Osteoblast (primary cell): Measurements from ENCODE around the gene OSTM1. TPM values are rescaled to one million over a fixed set of nuclear protein-coding genes. Genes with fewer than 3 reads are reported as not detected.

Experiments
- DNase-seq: peaks from one replicate; pipeline ENCODE4 v3.0.0; 2011; ENCODE audit warnings: low spot score, mixed read lengths; ENCODE audit not compliant: insufficient read length; ENCODE audit errors: missing footprints
- H2AFZ ChIP-seq: 2 replicates; pipeline ENCODE4 v1.6.0; 2011; ENCODE audit warnings: mild to moderate bottlenecking, low read length
- H3K27ac ChIP-seq: 2 replicates; pipeline ENCODE4 v1.5.1; 2011; ENCODE audit warnings: mild to moderate bottlenecking, low read depth, low read length, moderate library complexity
- H3K27me3 ChIP-seq: 2 replicates; pipeline ENCODE4 v1.6.0; 2012; ENCODE audit warnings: mild to moderate bottlenecking, control low read depth, inconsistent platforms, low read length, moderate library complexity; ENCODE audit not compliant: insufficient read depth
- H3K36me3 ChIP-seq: 2 replicates; pipeline ENCODE4 v1.5.1; 2011; ENCODE audit warnings: mild to moderate bottlenecking, low read length, control low read depth, moderate library complexity; ENCODE audit not compliant: insufficient read depth
- H3K4me1 ChIP-seq: 2 replicates; pipeline ENCODE4 v1.5.1; 2011; ENCODE audit warnings: mild to moderate bottlenecking, low read length, control low read depth, moderate library complexity; ENCODE audit not compliant: insufficient read depth
- H3K4me2 ChIP-seq: 2 replicates; pipeline ENCODE4 v1.6.0; 2011; ENCODE audit warnings: mild to moderate bottlenecking, low read length; ENCODE audit not compliant: insufficient read depth
- H3K4me3 ChIP-seq: fragments of 200-600 bp; sonication (generic); 3 replicates; pipeline ENCODE4 v1.5.1; 2012; ENCODE audit warnings: mild to moderate bottlenecking, low read length, inconsistent platforms; ENCODE audit not compliant: insufficient read depth
- H3K79me2 ChIP-seq: 2 replicates; pipeline ENCODE4 v1.6.0; 2012; ENCODE audit warnings: mild to moderate bottlenecking, low read length, control low read depth, inconsistent platforms; ENCODE audit not compliant: insufficient read depth
- H3K9me3 ChIP-seq: 2 replicates; pipeline ENCODE4 v1.5.1; 2011; ENCODE audit warnings: low read depth, low read length, control low read depth
- H4K20me1 ChIP-seq: 2 replicates; pipeline ENCODE4 v1.6.0; 2012; ENCODE audit warnings: mild to moderate bottlenecking, low read length, control low read depth; ENCODE audit not compliant: insufficient read depth
- total RNA-seq: library from RNA; depleted of rRNA; stranded (reverse); fragments of >200 nt; gene quantifications from 2 replicates; pipeline ENCODE4 v1.2.3, GENCODE V29; 2012
- TF ChIP-seq, protein P1 (sequence below): IDR thresholded peaks from 2 replicates; pipeline ENCODE4 v1.5.1; 2011; ENCODE audit warnings: mild to moderate bottlenecking, low read depth, low read length, moderate library complexity; ENCODE audit errors: extremely low read depth

The OSTM1 gene
- total RNA-seq, 1 donor, result 42.3 TPM

DNA sequence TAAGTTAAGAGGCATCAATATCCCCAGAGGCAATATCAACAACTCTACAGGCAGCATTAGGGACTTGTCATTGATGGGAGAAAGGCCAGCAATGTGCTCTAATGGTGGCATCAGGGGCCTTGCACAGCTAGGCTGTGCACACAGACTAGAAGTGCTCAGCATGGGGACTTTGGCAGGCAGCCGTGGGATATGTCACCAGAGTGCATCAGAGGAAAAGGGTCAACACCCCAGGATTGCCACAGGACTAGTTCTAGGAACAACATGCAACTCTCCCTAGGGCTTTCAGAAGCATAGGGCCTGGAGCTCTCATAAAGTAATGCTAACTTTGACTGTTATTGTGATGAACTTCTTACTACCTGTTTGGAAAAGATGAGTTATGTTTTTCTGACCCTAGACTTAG lies 32.2 kb upstream of the OSTM1 start:
- Histone ChIP-seq H3K9me3 (no peaks in the 10 kb centered on the region), H3K27me3 (peaks cover 3% of the 10 kb centered on the region), H3K4me1 (peaks cover 3% of the 10 kb centered on the region), H3K27ac (no peak overlapping the region), H2AFZ (no peak overlapping the region), H3K79me2 (no peaks in the 10 kb centered on the region), H3K4me3 (no peak overlapping the region), H3K36me3 (no peaks in the 10 kb centered on the region), H3K4me2 (no peak overlapping the region), H4K20me1 (no peaks in the 10 kb centered on the region)
- DNase-seq, result no peak
- TF ChIP-seq, protein P1, sequence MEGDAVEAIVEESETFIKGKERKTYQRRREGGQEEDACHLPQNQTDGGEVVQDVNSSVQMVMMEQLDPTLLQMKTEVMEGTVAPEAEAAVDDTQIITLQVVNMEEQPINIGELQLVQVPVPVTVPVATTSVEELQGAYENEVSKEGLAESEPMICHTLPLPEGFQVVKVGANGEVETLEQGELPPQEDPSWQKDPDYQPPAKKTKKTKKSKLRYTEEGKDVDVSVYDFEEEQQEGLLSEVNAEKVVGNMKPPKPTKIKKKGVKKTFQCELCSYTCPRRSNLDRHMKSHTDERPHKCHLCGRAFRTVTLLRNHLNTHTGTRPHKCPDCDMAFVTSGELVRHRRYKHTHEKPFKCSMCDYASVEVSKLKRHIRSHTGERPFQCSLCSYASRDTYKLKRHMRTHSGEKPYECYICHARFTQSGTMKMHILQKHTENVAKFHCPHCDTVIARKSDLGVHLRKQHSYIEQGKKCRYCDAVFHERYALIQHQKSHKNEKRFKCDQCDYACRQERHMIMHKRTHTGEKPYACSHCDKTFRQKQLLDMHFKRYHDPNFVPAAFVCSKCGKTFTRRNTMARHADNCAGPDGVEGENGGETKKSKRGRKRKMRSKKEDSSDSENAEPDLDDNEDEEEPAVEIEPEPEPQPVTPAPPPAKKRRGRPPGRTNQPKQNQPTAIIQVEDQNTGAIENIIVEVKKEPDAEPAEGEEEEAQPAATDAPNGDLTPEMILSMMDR, result no peak

DNA sequence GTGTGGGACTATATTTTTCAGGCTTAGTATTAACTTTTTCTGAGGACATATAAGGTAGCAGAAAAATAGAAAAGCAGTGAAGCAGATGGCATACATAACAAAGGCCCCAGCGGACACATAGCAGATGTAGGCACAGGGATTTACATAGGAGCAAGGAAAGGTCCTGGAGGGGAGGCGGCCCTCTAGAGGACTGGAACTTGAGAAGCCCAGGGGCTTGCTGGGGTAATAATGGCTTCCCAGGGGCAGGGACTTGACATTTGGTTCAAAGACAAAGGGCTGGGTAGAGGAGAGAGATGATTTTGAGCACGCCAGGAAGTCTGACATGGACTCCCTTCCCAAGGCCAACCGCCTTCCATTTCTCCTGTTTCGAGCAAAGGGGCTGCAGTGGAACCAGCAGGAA lies 31.7 kb upstream of the OSTM1 start:
- Histone ChIP-seq H2AFZ (no peak overlapping the region), H4K20me1 (no peaks in the 10 kb centered on the region), H3K4me3 (no peak overlapping the region), H3K27me3 (peaks cover 3% of the 10 kb centered on the region), H3K79me2 (no peaks in the 10 kb centered on the region), H3K4me1 (peaks cover 3% of the 10 kb centered on the region), H3K4me2 (no peak overlapping the region), H3K27ac (no peak overlapping the region), H3K36me3 (no peaks in the 10 kb centered on the region), H3K9me3 (no peaks in the 10 kb centered on the region)
- DNase-seq, result no peak
- TF ChIP-seq, protein P1, result no peak

DNA sequence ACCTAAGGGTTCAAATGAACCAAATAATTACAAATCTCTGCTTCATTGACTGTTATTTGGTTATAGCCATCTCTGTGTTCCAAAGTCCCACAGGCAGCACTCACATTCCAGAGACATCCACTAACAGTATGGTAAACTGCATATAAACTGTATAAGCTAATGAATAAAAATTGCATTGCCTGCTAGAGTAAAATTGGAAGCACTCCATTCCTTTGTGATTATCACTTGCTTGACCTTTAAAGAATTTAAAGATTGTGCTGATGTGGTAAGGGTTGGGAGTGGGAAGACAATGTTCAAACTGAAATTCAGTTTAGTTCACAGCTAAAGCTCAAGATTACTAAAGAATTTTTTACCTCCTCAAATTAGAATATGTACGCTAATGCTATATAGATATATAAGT lies 31.0 kb upstream of the OSTM1 start:
- no peaks in the 10 kb centered on the region for H3K9me3 ChIP-seq
- H3K27ac ChIP-seq, result no peak overlapping the region
- H4K20me1 ChIP-seq, result no peaks in the 10 kb centered on the region
- no peak overlapping the region for H3K4me2 ChIP-seq
- no peaks in the 10 kb centered on the region for H3K79me2 ChIP-seq
- H3K4me3 ChIP-seq, result no peak overlapping the region
- TF ChIP-seq, protein P1, result no peak
- H3K27me3 ChIP-seq, result peaks cover 5% of the 10 kb centered on the region
- H2AFZ ChIP-seq, result no peak overlapping the region
- no peak for DNase-seq
- no peaks in the 10 kb centered on the region for H3K36me3 ChIP-seq
- H3K4me1 ChIP-seq, result peaks cover 3% of the 10 kb centered on the region

DNA sequence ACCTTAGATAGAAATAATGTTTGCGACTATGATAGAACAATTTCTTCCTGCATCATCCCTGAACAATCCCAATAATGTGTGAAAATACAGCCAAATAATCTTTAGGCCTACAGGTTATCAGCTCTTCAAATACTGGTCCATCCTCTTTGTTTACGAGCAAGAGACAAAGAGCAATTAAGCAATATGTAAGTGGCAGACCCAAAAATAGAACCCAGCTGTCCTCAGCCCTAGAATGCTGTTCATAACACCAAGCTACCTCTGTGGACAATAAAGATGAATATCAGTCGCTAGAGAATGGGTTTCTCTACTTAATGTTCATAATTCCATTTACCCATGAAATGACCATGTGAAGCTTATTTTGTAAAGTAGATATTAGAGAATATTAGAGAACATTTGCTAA lies 28.4 kb upstream of the OSTM1 start:
- no peak overlapping the region for H2AFZ ChIP-seq
- no peaks in the 10 kb centered on the region for H3K9me3 ChIP-seq
- TF ChIP-seq, protein P1, result no peak
- no peak for DNase-seq
- H3K27me3 ChIP-seq, result peaks cover 7% of the 10 kb centered on the region
- H4K20me1 ChIP-seq, result no peaks in the 10 kb centered on the region
- no peaks in the 10 kb centered on the region for H3K36me3 ChIP-seq
- no peak overlapping the region for H3K4me3 ChIP-seq
- H3K79me2 ChIP-seq, result no peaks in the 10 kb centered on the region
- peaks cover 3% of the 10 kb centered on the region for H3K4me1 ChIP-seq
- no peak overlapping the region for H3K27ac ChIP-seq
- no peak overlapping the region for H3K4me2 ChIP-seq
